NCI-H187 (cell line): ENCODE data around the gene NFIB.

Experiments used
- DNase-seq, 2 experiments: peaks; one replicate each; lab custom pipeline; 2025; lab: John Stamatoyannopoulos, UW

The NFIB gene

DNA sequence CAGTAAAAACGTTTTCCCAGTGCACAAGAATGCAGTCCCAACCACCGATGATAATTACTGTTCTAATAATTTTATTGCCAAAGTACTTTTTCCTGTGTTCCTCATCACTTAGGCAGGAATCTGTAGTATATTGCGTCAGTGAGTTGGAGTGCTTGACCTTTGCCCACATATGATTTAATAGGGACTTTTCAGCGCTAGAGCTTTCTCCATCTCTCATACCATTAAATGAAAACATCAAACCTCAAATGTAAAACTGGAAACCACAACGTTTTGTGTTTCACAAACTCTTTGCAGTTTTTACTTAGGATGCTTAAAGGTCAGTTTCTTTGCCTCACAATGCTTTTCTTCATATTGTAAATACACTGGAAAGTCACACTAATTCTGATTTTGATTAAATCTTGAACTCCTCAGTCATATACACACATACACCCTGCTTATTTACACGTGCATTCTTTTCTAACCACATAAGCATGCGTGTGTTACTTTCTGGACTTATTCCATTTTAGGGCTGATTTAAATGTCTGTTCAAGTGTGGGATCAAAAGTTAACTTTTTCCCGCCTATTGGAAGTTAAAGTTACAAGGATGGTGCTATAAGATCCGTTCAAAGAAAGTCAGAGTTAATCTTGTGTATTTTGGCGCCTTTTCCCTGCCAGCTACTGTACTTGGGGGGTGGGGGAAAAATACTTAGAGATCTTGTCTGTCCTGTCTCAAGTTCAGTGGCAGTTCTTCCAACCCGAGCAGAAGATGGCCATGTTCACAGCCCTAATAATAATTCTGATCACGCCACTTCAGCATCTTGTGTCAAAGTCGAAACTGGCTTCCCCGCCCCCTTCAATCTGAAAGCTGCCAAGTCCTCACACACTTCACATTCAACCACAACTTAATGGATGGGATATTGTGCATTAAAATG is 6.6 kb upstream of the NFIB start:
- peak in 1 of 2 experiments; percentile 5 for DNase-seq

DNA sequence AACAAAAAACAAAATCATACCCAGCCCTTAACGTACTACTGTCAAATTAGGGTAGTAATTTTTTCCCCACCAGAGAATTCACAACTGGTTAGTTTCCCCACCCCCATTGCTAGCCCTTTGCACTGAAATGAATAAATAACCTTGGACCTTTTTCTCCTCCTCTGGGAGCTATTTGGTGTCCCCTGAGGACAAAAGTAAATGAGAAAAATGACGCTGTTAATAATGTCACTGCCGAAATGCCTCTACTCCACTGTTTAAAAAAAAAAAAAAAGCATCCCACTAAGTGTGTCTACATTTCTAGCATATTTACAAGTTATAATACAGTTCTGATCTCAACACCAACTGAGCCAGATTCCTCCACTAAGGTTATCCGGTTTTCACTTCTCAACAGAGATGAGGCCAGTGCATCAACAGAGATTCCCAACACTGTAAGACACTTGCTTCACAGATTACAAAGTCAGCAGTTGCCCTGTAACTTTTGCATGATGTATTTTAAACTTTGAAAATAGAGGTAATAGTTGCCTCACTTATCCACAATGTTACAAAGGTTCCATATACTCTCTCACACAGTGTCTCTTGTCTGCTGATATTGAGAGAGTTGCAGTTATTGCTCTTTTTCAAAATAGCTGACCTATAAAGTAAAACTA is 5.1 kb upstream of the NFIB start:
- no peak for DNase-seq

DNA sequence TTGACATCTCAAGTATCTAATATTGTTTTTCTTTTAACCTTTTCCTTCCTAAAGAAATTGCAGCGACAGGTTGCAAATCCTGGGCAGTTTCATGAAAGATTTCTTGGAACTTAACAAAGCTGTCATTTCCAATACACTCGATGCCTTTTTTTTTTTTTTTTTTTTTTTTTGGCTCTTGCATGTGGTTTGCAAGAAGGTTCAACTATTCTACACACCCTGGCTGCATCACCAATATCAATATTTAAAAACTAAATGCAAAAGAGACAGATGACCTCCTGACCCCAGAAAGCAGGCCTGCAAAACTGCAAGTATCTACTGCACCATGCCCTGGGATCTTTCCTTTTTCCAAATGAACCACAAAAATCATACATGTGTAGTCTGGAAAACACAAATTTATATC is 4.4 kb upstream of the NFIB start:
- DNase-seq = no peak

GRCh38 chr9:14317667-14318320 is 3.9 kb upstream of the NFIB start:
- DNase-seq = no peak

DNA sequence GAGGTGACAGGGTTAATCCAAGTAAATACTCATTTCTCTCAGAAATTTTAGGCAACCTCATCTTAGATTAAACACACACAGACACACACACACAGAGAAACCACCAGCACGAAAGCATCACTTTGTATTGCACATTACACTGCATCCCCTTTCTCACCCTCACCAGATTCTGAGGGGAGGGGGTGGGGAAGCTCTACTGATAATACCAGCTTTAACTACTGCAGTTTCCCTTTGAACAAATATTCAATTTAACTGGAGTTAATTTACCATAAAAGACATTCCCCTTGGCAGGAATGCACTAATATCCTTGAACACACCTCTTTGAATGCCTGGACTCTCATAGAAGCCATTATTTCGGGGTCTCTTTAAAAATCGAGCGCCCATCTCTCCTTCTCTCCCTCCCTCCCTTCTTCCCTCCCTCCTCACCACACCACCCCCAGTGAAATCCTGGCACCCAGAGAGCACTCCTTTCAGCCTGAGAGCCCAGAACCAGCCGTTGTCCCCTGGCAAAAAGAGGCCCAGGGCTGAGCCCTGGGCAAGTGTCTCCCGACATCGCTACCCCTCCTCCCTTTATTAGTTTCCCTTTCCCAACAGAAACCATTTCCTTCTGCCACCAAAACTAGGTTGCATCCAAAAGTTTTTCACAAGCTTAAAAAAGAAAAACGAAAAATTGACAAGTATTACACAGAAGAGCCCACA is 2.8 kb upstream of the NFIB start:
- no peak for DNase-seq

DNA sequence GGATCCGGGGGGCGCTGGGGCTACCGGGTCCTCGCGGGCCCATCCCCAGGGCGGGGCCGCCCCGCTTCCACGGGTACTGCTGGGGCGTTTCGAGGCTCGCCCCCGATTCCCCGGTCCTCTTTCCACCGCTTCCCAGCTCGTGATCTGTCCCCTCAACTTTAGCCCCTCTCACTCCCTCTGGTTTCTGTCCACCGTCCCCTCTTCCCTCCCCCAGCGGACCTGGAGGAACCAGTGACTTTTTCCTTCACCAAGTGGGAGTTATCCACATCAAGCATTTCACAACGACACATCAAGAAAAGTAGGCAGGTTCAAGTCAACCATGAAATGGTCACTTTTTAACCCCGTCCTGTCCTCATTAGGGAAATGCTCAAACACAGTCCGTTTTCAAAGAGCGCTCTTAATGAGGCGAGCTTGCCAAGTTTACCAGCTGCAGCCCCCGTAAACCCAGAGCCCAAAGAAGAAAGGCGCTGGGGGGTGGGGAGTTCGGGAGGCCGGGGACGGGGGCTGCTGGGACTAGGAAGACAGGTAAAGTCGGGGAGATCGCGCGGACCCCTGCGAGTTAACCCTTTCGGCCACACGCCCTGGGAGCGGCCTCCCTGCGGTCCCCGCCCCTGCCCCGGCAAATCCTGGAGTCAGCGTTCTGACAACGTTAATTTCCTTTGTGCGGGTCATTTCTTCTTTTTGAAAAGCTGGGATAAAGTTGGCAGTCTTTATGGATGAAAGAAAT is 2.1 kb upstream of the NFIB start:
- DNase-seq = no peak

DNA sequence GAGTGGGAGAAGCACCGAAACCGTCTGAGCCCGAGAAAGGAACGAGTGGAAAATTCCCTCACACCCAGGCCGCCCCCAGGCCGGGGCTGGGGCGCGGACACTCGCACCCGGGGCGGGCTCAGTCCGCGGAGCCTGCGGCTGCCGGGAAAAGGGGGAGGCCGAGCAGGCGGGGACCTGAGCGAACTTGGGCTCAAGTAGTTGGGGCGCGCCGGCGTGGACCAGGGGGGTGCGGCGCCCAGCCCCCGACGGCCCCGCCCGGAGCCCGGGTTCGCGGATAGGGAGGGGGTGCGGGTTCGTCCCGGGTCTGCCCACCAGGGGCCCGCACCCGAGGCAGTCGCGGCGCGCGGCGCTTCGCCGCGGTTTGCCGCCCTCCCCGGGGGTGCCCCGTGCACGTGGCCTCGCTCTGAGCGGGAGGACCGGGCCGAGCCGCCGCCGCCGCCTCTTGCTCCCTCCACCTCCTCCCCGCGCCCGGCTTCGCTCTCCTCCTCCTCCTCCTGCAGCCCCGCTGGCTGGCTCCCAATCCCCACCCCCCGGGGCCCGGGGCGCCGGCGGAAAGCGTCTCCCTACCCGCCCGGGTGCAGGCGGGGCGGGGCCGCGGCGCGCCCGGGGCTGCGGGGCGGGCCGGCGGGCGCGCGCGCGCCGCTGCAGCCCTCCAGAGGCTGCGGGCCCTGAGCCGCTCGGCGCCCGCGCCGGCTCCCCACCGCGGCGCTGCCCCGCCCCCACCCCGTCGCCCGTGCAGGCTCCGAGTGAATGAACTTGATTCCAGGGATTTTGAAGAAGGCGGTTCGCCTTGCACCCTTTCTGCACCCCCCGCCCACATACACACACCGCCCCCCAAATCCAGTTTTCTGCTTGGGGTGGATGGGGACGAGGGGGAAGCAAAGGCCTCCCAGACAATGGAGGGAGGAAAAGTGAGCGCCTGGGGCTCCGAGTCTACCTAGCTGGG is 1.3 kb upstream of the NFIB start:
- peak in 1 of 2 experiments; percentile 44 for DNase-seq

DNA sequence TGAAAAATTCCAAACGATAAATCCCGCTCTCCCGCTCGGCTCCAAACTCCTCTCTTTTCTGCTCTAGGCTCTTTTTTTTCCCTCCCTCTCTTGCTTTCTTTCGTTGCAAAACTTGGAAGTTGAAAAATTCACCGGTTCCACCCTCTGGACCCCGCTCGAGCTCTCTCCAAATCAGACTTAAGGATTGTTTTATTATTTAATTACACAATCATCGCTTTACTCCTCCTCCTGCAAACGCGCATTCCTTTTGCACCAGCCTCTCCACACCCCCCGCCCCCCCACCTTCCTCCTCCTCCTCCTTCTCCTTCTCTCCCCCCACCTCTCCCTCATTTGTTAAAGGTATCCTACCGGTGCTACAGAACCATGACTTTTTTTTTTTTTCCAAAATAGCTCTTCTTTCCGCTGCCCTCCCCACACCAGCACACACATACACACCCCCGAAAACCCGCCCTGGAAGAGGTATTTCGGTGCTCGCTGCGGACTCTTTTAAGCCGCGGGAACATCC is 535 bp upstream of the NFIB start:
- DNase-seq = peak; percentile 8 to 47

- no peak for DNase-seq
Measured at GRCh38 chr9:14313378-14313940, 482 bp downstream of the NFIB start.

- no peak for DNase-seq
Measured at GRCh38 chr9:14312719-14313377, 1.1 kb downstream of the NFIB start.

- DNase-seq = no peak
Measured at GRCh38 chr9:14311956-14312685, 1.8 kb downstream of the NFIB start.

DNA sequence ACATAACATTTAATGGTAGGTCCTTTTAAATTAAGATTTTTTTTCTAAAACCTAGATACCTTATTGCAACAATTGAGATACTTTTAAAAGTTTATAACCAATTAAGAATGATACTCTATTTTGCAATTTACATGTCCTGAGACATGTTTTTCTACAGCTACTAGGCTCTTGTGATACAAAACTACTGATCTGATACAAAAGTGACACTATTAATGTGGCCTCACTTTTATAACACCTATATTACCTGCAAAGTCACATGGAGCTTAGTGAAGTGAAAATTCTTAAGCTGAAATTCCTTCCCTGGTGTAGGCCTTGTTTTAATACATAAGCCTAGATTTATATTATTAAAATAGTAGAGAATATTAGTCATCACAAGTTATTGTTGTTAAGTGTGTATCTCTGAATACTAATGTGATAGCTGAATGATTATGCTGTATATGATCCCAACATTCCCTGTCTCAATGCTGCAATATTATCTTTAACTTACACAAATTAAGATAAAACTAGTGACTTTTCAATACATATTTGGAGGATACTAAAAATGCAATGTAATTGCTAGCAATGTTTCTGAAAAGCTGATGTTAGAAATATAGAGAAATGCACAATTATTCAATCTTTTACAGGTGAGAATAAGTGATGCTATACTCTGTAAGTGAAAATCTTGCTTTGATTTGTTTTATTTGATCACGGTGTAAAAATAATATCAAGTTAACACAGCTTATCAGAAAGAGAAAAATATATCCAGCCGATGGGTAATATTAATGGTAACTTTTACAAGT is 2.6 kb downstream of the NFIB start:
- no peak for DNase-seq

DNA sequence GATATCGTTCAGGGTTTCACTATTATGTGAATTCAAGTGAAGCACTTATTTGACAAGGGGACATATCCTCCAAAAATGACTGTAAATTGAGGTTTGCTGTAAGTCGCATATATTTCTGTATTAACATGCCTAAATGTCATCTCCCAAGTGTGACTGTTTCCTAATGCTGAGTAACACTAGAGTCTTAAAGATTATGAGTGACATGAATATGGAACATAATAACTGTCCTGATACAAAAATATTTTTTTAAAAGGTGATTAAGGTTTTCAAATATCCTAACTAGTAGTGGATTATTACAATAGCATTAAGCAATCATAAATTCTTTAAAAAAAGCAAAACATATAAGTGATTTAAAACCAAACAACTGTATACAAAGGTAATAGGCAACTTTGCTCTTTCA is 3.6 kb downstream of the NFIB start:
- no peak for DNase-seq

- DNase-seq = no peak
Measured at GRCh38 chr9:14309403-14309802, 4.5 kb downstream of the NFIB start.

DNA sequence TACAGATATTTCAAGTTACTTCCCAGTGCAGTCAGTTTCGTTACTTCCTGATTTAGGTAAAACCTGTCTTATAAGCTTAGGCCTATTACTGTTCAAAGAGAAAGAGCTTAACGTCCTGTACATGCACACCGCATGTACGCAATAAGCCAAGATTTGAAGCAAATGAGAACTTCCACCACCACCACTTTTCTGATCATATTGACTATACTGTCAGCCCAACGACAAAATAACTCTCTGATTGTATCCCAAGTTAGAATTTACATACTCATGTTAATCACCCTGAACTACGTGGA is 5.1 kb downstream of the NFIB start:
- DNase-seq = no peak

GRCh38 chr9:14307989-14308852 is 5.7 kb downstream of the NFIB start:
- no peak for DNase-seq
